CD4-positive, alpha-beta T cell (primary cell): Measurements from ENCODE around the gene PSMA6. TPM values are rescaled to one million over a fixed set of nuclear protein-coding genes. Genes with fewer than 3 reads are reported as not detected.
A peak's percentile ranks its signal among the peaks of the same experiment; 100 is the strongest.
"Not testable (repeated sequence)": the region's sequence is repeated elsewhere in the genome, so short reads cannot be mapped to it uniquely, and the experiment has no call there.

Experiments used
- ATAC-seq: fragments of 200-7000 bp; cut with Tn5 transposase; one replicate; pipeline ENCODE4 v1.10.0; 2022; ENCODE audit warnings: mild to moderate bottlenecking; ENCODE audit not compliant: poor library complexity
- CTCF ChIA-PET: fragments of 350-600 bp; sonication (Branson Sonifier 250); formaldehyde crosslinking; loops from one replicate; lab custom pipeline; 2021; ENCODE audit warnings: antibody characterized with exemption, inconsistent platforms; lab: Charles Lee
- POLR2A ChIA-PET: fragments of 350-600 bp; sonication (Branson Sonifier 250); formaldehyde crosslinking; loops from one replicate; lab custom pipeline; 2021; ENCODE audit warnings: antibody characterized with exemption, inconsistent platforms; lab: Charles Lee
- DNase-seq, 14 experiments: peaks; one replicate each; pipeline ENCODE4 v3.0.0-alpha.2; 2013 to 2020; ENCODE audit warnings: mixed read lengths in 2 of 14
- H3K27ac ChIP-seq, 2 donors: one replicate each; pipeline versions ENCODE4 v1.5.1 to v1.7.0; 2013; ENCODE audit warnings: low read length in 2 of 2, low read depth in 1 of 2, mild to moderate bottlenecking in 1 of 2
- H3K27me3 ChIP-seq, 2 experiments: 1 replicate in 1 of 2; 2 replicates in 1 of 2; pipeline versions ENCODE4 v1.6.1 to v1.7.0; 2013; ENCODE audit warnings: low read length in 2 of 2, control low read depth in 1 of 2, mild to moderate bottlenecking in 1 of 2, moderate library complexity in 1 of 2; ENCODE audit not compliant: insufficient read depth in 2 of 2, control insufficient read depth in 1 of 2
- H3K36me3 ChIP-seq: one replicate; pipeline ENCODE4 v1.6.1; 2013; ENCODE audit warnings: low read length, control low read depth; ENCODE audit not compliant: insufficient read depth
- H3K4me1 ChIP-seq: one replicate; pipeline ENCODE4 v1.6.1; 2013; ENCODE audit warnings: low read length, control low read depth; ENCODE audit not compliant: insufficient read depth
- H3K4me3 ChIP-seq: one replicate; pipeline ENCODE4 v1.5.1; 2013; ENCODE audit warnings: mild to moderate bottlenecking, low read length, moderate library complexity
- H3K9me3 ChIP-seq, 2 experiments: 1 replicate in 1 of 2; 2 replicates in 1 of 2; pipeline versions ENCODE4 v1.6.1 to v1.7.0; 2013; ENCODE audit warnings: low read length in 2 of 2, mild to moderate bottlenecking in 2 of 2, control low read depth in 1 of 2, moderate library complexity in 1 of 2; ENCODE audit not compliant: control insufficient read depth in 1 of 2, insufficient read depth in 1 of 2
- H3K27ac Mint-ChIP-seq: one replicate; pipeline ENCODE4 v1.8.0; 2020; ENCODE audit warnings: mixed read lengths
- H3K27me3 Mint-ChIP-seq: one replicate; pipeline ENCODE4 v1.8.0; 2021; ENCODE audit warnings: mixed read lengths
- H3K36me3 Mint-ChIP-seq: one replicate; pipeline ENCODE4 v1.8.0; 2021; ENCODE audit warnings: low read depth, mixed read lengths
- H3K4me1 Mint-ChIP-seq: one replicate; pipeline ENCODE4 v1.8.0; 2021; ENCODE audit warnings: low read depth, mixed read lengths
- H3K4me3 Mint-ChIP-seq: one replicate; pipeline ENCODE4 v1.8.0; 2020; ENCODE audit warnings: mild to moderate bottlenecking, mixed read lengths
- H3K9me3 Mint-ChIP-seq: one replicate; pipeline ENCODE4 v1.8.0; 2020; ENCODE audit warnings: mixed read lengths
- intact Hi-C, 2 experiments: fragments of 100-400 bp; cut with DNase I in 1 of 2; cut with micrococcal nuclease in 1 of 2; formaldehyde crosslinking; loops; one replicate each; pipeline versions ENCODE4 v1.15.1 to v1.9.0; 2023 to 2025; cut with DNase I, micrococcal nuclease
- total RNA-seq, 174 experiments: library from RNA in 2 of 174; stranded (reverse) in 2 of 174; gene quantifications; one replicate each; pipeline ENCODE4 v1.2.3 and lab custom pipeline; 2021 to 2026
- TF ChIP-seq, protein P1 (sequence below): fragments of 200-600 bp; IDR thresholded peaks from one replicate; pipeline ENCODE4 v1.8.0; 2022; ENCODE audit warnings: antibody characterized with exemption, mild to moderate bottlenecking

The PSMA6 gene
- total RNA-seq, 2 experiments from 2014 or later: 80.8 TPM

DNA sequence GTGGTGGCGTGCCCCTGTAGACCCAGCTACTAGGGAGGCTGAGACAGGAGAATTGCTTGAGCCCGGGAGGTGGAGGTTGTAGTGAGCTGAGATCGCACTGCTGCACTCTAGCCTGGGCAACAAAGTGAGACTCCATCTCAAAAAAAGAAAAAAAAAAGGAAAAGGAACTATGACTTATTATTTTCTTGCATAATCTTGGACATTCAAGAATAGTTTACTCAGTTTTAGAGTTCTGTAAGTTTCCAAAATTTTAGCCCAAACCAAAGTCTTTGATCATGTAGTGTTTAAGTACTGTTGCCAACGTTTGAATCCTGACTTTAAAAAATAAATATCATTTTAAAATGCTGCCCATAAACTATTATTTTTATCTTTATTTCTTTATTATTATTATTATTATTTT, 6.2 kb downstream of the PSMA6 start:
- peaks cover 59% of the 10 kb centered on the region for H3K4me1 ChIP-seq
- no peaks in the 10 kb centered on the region for H3K27me3 ChIP-seq
- peaks cover 4% of the 10 kb centered on the region for H3K36me3 ChIP-seq
- CTCF ChIA-PET: no interaction called here
- ATAC-seq (no peak), DNase-seq (no peak)
- H3K27ac ChIP-seq: no peak overlapping the region
- Mint-ChIP-seq H3K9me3 (no peaks in the 10 kb centered on the region), H3K27me3 (no peaks in the 10 kb centered on the region), H3K4me1 (peaks cover 79% of the 10 kb centered on the region), H3K27ac (no peak overlapping the region), H3K36me3 (peaks cover 43% of the 10 kb centered on the region), H3K4me3 (no peak overlapping the region)
- TF ChIP-seq, protein P1, sequence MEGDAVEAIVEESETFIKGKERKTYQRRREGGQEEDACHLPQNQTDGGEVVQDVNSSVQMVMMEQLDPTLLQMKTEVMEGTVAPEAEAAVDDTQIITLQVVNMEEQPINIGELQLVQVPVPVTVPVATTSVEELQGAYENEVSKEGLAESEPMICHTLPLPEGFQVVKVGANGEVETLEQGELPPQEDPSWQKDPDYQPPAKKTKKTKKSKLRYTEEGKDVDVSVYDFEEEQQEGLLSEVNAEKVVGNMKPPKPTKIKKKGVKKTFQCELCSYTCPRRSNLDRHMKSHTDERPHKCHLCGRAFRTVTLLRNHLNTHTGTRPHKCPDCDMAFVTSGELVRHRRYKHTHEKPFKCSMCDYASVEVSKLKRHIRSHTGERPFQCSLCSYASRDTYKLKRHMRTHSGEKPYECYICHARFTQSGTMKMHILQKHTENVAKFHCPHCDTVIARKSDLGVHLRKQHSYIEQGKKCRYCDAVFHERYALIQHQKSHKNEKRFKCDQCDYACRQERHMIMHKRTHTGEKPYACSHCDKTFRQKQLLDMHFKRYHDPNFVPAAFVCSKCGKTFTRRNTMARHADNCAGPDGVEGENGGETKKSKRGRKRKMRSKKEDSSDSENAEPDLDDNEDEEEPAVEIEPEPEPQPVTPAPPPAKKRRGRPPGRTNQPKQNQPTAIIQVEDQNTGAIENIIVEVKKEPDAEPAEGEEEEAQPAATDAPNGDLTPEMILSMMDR: no peak
- no peaks in the 10 kb centered on the region for H3K9me3 ChIP-seq
- intact Hi-C loops: loop anchor here in 1 of 2 experiments (5.0 kb wide), 1 partner anchor 66 kb away; no protein-coding TSS in a partner anchor
- POLR2A ChIA-PET: no interaction called here
- H3K4me3 ChIP-seq: no peak overlapping the region

DNA sequence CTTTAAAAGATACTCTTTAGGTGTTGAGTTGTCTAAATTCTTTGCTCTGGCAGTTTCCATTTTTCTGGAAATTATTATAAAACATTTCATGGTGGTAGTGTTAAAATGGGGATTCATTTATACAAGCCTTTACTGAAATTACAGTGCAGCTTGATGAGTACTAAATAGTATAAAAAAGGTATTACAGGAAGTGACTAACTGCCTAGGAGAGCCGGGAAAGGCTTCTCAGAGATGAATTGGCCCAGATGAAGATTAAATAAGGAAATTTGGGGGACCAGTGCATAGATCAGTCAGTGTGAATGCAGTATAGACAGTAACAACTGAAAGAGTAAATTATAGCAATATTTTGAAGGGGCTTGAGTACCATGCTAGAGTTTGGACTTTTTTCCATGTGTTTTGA, 7.5 kb downstream of the PSMA6 start:
- Histone ChIP-seq H3K27me3 (no peaks in the 10 kb centered on the region), H3K27ac (peak overlapping the region in 1 of 2 donors; percentile 20), H3K4me3 (no peak overlapping the region), H3K9me3 (no peaks in the 10 kb centered on the region), H3K4me1 (peaks cover 59% of the 10 kb centered on the region), H3K36me3 (peaks cover 4% of the 10 kb centered on the region)
- H3K36me3 Mint-ChIP-seq: peaks cover 39% of the 10 kb centered on the region
- peak overlapping the region; percentile 74 for H3K27ac Mint-ChIP-seq
- DNase-seq (no peak), ATAC-seq (no peak)
- H3K4me3 Mint-ChIP-seq: peak overlapping the region; percentile 8
- POLR2A ChIA-PET: interaction anchor here (2.6 to 4.5 kb wide), 2 partner anchors 8 to 105 kb away, joined by 16 to 27 read pairs; partner anchors contain the start of genes NFKBIA and PSMA6
- intact Hi-C loops: loop anchor here in 1 of 2 experiments (5.0 kb wide), 1 partner anchor 67 kb away; no protein-coding TSS in a partner anchor
- H3K9me3 Mint-ChIP-seq: no peaks in the 10 kb centered on the region
- no peaks in the 10 kb centered on the region for H3K27me3 Mint-ChIP-seq
- TF ChIP-seq, protein P1: no peak
- peaks cover 71% of the 10 kb centered on the region for H3K4me1 Mint-ChIP-seq
- CTCF ChIA-PET: interaction anchor here (1.4 to 2.1 kb wide), 2 partner anchors 105 to 115 kb away, joined by 4 to 5 read pairs; partner anchors contain the start of gene NFKBIA

DNA sequence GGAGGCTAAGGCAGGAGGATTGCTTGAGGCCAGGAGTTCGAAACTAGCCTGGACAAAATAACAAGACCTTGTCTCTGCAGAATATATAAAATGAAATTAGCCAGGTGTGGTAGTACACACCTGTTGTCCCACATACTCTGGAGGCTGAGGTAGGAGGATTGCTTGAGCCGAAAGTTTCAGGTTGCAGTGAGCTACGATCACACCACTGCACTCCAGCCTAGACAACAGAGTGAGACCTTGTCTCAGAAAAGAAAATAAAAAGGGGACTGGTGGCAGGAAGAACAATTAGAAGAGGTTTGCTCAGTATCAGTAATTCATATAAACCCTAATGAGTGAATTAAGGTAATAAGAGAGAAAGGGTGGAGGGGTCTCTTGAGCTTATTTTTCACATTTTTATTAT, 8.0 kb downstream of the PSMA6 start:
- H3K4me1 ChIP-seq: peaks cover 60% of the 10 kb centered on the region
- intact Hi-C loops: no loop called here
- Mint-ChIP-seq H3K27me3 (no peaks in the 10 kb centered on the region), H3K36me3 (peaks cover 37% of the 10 kb centered on the region), H3K4me1 (peaks cover 67% of the 10 kb centered on the region), H3K4me3 (peak overlapping the region; percentile 42), H3K9me3 (no peaks in the 10 kb centered on the region), H3K27ac (peak overlapping the region; percentile 74)
- DNase-seq (no peak), ATAC-seq (no peak)
- CTCF ChIA-PET: interaction anchor here (1.1 to 2.1 kb wide), 3 partner anchors 18 to 114 kb away, joined by 3 to 5 read pairs (median 4); partner anchors contain the start of gene NFKBIA
- H3K36me3 ChIP-seq: peaks cover 4% of the 10 kb centered on the region
- no peaks in the 10 kb centered on the region for H3K27me3 ChIP-seq
- no peaks in the 10 kb centered on the region for H3K9me3 ChIP-seq
- TF ChIP-seq, protein P1: no peak
- no peak overlapping the region for H3K4me3 ChIP-seq
- POLR2A ChIA-PET: interaction anchor here (0.6 to 4.5 kb wide), 3 partner anchors 8 to 105 kb away, joined by 3 to 27 read pairs (median 16); partner anchors contain the start of genes NFKBIA and PSMA6
- H3K27ac ChIP-seq: peak overlapping the region; percentile 20 to 37

DNA sequence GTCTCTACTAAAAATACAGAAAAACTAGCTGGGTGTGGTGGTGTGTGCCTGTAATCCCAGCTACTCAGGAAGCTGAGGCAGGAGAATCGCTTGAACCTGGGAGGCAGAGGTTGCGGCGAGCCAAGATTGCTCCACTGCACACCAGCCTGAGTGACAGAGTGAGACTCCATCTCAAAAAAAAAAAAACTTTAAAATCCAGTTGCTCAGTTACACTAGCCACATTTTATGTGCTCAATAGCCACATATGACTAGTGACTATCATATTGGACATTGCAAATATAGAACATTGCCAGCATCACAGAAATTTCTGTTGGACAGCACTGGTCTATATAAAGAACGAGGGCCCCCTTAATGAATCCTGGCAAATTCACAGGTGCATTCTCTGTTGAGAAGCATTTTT, 9.2 kb downstream of the PSMA6 start:
- ATAC-seq: peak; percentile 14
- Mint-ChIP-seq H3K4me1 (peaks cover 62% of the 10 kb centered on the region), H3K36me3 (peaks cover 39% of the 10 kb centered on the region), H3K27ac (peak overlapping the region; percentile 74), H3K4me3 (peak overlapping the region; percentile 61)
- ChIA-PET POLR2A (interaction anchor here (2.6 to 4.5 kb wide), 2 partner anchors 9 to 103 kb away, joined by 16 to 27 read pairs; partner anchors contain the start of genes NFKBIA and PSMA6), CTCF (interaction anchor here (1.1 kb wide), 1 partner anchor 19 kb away, joined by 3 read pairs; no protein-coding TSS in a partner anchor)
- peaks cover 52% of the 10 kb centered on the region for H3K4me1 ChIP-seq
- DNase-seq, H3K27me3 ChIP-seq, H3K27me3 Mint-ChIP-seq, H3K4me3 ChIP-seq, H3K27ac ChIP-seq, H3K9me3 Mint-ChIP-seq, H3K9me3 ChIP-seq, intact Hi-C loops, H3K36me3 ChIP-seq: not testable (repeated sequence)
